Measurements from ENCODE around the gene BCL2. TPM values are rescaled to one million over a fixed set of nuclear protein-coding genes. Genes with fewer than 3 reads are reported as not detected.

BCL2 gene
- total RNA-seq, 1 experiment from 2014 or later: 1.3 TPM

DNA sequence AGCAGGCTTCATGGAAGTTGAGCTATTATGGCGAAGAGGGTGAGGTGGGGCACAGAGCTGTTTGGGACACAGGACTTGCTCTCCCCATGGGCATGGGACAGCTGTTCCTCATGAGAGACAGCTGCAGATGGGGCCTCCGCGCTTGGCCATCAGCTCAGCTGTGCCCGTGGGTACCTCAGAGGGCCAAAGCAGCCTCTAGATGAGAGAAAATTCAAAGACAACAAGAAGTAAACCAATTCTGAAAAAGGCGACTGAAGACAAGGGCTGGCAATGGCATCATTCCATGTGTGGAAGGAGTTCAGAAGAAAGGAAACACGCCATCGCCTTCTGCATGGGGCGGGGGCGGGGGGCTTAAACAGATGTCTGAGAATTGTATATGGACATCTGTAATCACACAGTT lies 136.2 kb downstream of the BCL2 start:
- Histone ChIP-seq H3K9me3 (ENCODE audit: control insufficient read depth, low read depth, low read length) (no peaks in the 10 kb centered on the region), H3K79me2 (ENCODE audit: insufficient read depth, low read length) (no peaks in the 10 kb centered on the region), H4K5ac (ENCODE audit: insufficient read length, low read depth, low read length) (no peak overlapping the region), H3K23me2 (ENCODE audit: insufficient read length, low read depth, low read length, poor library complexity, severe bottlenecking) (no peaks in the 10 kb centered on the region), H4K20me1 (ENCODE audit: control insufficient read depth, insufficient read depth, insufficient read length) (no peaks in the 10 kb centered on the region), H3K4ac (ENCODE audit: low read depth, low read length) (no peak overlapping the region), H2BK5ac (ENCODE audit: insufficient read length, low read length) (no peak overlapping the region), H4K8ac (replicated peaks; ENCODE audit: insufficient read length, low read depth, low read length) (no peak overlapping the region), H3K4me2 (ENCODE audit: insufficient read depth, insufficient read length, low read length) (no peak overlapping the region), H4K91ac (ENCODE audit: insufficient read length, low read depth, low read length) (no peak overlapping the region), H3K79me1 (ENCODE audit: insufficient read depth, low read depth, low read length, poor library complexity, severe bottlenecking) (no peaks in the 10 kb centered on the region), H3K27ac (ENCODE audit: insufficient read length, low read depth, low read length) (no peak overlapping the region), H3K14ac (ENCODE audit: insufficient read depth, low read length) (no peak overlapping the region), H2AK5ac (ENCODE audit: insufficient read length, low read length) (no peak overlapping the region), H2BK20ac (ENCODE audit: low read depth, low read length, poor library complexity, severe bottlenecking) (no peak overlapping the region), H3T11ph (ENCODE audit: low read length) (no peak overlapping the region), H3K27me3 (ENCODE audit: insufficient read depth, low read length) (no peaks in the 10 kb centered on the region), H3K9ac (ENCODE audit: extremely low read depth, insufficient read length, low read length) (no peak overlapping the region), H2BK15ac (ENCODE audit: low read depth, low read length) (no peak overlapping the region), H3K56ac (ENCODE audit: insufficient read length, low read depth, low read length) (no peak overlapping the region), H2AFZ (ENCODE audit: low read length) (no peak overlapping the region), H3K18ac (ENCODE audit: insufficient read length, low read depth, low read length) (no peak overlapping the region), H3K23ac (ENCODE audit: insufficient read length, low read depth, low read length) (no peak overlapping the region), H2BK12ac (ENCODE audit: insufficient read length, low read depth, low read length) (no peak overlapping the region), H2BK120ac (ENCODE audit: low read depth, low read length, poor library complexity, severe bottlenecking) (no peak overlapping the region), H3K4me1 (ENCODE audit: insufficient read depth, low read length) (0 out of 2 replicates have a peak, but pooled peaks cover 3% of the 10 kb centered on the region)
- H3K36me3 Mint-ChIP-seq (ENCODE audit: insufficient read depth in 1 of 3, low read depth in 3 of 3): no peaks in the 10 kb centered on the region
- peak overlapping the region in 1 of 3 experiments; percentile 50; a peak in 1 of 7 replicates for H3K27ac Mint-ChIP-seq
- H3K4me1 Mint-ChIP-seq: peaks cover 12 to 17% of the 10 kb centered on the region in 2 experiments
- H3K27me3 Mint-ChIP-seq (ENCODE audit: low read depth): peaks cover 3% of the 10 kb centered on the region; the same call in 1 of the 2 replicates
- H3K4me3 Mint-ChIP-seq: no peak overlapping the region
- no peak for DNase-seq
- no CpG with 5 or more reads among the region's 9 CpGs for WGBS (ENCODE audit: extremely low coverage, insufficient read length, low lambda C conversion rate)
- TF ChIP-seq, protein P1, sequence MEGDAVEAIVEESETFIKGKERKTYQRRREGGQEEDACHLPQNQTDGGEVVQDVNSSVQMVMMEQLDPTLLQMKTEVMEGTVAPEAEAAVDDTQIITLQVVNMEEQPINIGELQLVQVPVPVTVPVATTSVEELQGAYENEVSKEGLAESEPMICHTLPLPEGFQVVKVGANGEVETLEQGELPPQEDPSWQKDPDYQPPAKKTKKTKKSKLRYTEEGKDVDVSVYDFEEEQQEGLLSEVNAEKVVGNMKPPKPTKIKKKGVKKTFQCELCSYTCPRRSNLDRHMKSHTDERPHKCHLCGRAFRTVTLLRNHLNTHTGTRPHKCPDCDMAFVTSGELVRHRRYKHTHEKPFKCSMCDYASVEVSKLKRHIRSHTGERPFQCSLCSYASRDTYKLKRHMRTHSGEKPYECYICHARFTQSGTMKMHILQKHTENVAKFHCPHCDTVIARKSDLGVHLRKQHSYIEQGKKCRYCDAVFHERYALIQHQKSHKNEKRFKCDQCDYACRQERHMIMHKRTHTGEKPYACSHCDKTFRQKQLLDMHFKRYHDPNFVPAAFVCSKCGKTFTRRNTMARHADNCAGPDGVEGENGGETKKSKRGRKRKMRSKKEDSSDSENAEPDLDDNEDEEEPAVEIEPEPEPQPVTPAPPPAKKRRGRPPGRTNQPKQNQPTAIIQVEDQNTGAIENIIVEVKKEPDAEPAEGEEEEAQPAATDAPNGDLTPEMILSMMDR (conservative IDR thresholded peaks at IDR 0.05): no peak
- H3K9me3 Mint-ChIP-seq: no peaks in the 10 kb centered on the region

Measured in H9 (cell line).